ENCODE results near the gene RPL18. TPM values are rescaled to one million over a fixed set of nuclear protein-coding genes. Genes with fewer than 3 reads are reported as not detected.

Gene RPL18
- total RNA-seq, 1 experiment from 2014 or later: 1,417 TPM

- no peak for TF ChIP-seq EZH2 (IDR thresholded peaks at IDR 0.05; ENCODE audit: borderline replicate concordance, low read depth, low read length, poor library complexity, severe bottlenecking)
- no peak for TF ChIP-seq CTCF (conservative IDR thresholded peaks at IDR 0.05; ENCODE audit: low read depth, low read length)
- no peak for DNase-seq (ENCODE audit: low spot score)
- H3K4me1 ChIP-seq (ENCODE audit: insufficient read depth, low read length, poor library complexity, severe bottlenecking): no peaks in the 10 kb centered on the region
- H3K27me3 ChIP-seq (replicated peaks; ENCODE audit: insufficient read depth, low read depth, low read length, poor library complexity): no peaks in the 10 kb centered on the region
- H3K9me3 ChIP-seq (ENCODE audit: low read depth, low read length, poor library complexity, severe bottlenecking): no peaks in the 10 kb centered on the region
- H3K27ac ChIP-seq (ENCODE audit: low read depth, low read length, poor library complexity, severe bottlenecking): no peak overlapping the region
- CTCF ChIA-PET: no interaction called here
- intact Hi-C loops (cut with micrococcal nuclease; ENCODE audit: unreplicated experiment): no loop called here
- no peaks in the 10 kb centered on the region for H3K36me3 ChIP-seq (ENCODE audit: insufficient read depth, low read length, poor library complexity, severe bottlenecking)
- no peak overlapping the region for H3K4me3 ChIP-seq (ENCODE audit: low read depth, low read length, poor library complexity, severe bottlenecking)
- BruUV-seq (replicated peaks): no TSS peak
- POLR2A ChIA-PET (ENCODE audit: low non-redundant PET): no interaction called here
Measured at GRCh38 chr19:48665786-48666185, 46.8 kb upstream of the RPL18 start.

- no peak for DNase-seq (ENCODE audit: low spot score)
- ChIA-PET POLR2A (ENCODE audit: low non-redundant PET) (no interaction called here), CTCF (interaction anchor here (0.6 to 0.7 kb wide), 2 partner anchors 176 to 906 kb away, joined by 3 to 4 read pairs; no protein-coding TSS in a partner anchor)
- no peak overlapping the region for H3K4me3 ChIP-seq (ENCODE audit: low read depth, low read length, poor library complexity, severe bottlenecking)
- TF ChIP-seq EZH2 (IDR thresholded peaks at IDR 0.05; ENCODE audit: borderline replicate concordance, low read depth, low read length, poor library complexity, severe bottlenecking): no peak
- TF ChIP-seq CTCF (conservative IDR thresholded peaks at IDR 0.05; ENCODE audit: low read depth, low read length): no peak
- no peaks in the 10 kb centered on the region for H3K9me3 ChIP-seq (ENCODE audit: low read depth, low read length, poor library complexity, severe bottlenecking)
- no TSS peak for BruUV-seq (replicated peaks)
- H3K4me1 ChIP-seq (ENCODE audit: insufficient read depth, low read length, poor library complexity, severe bottlenecking): no peaks in the 10 kb centered on the region
- no peak overlapping the region for H3K27ac ChIP-seq (ENCODE audit: low read depth, low read length, poor library complexity, severe bottlenecking)
- no peaks in the 10 kb centered on the region for H3K27me3 ChIP-seq (replicated peaks; ENCODE audit: insufficient read depth, low read depth, low read length, poor library complexity)
- intact Hi-C loops (cut with micrococcal nuclease; ENCODE audit: unreplicated experiment): no loop called here
- no peaks in the 10 kb centered on the region for H3K36me3 ChIP-seq (ENCODE audit: insufficient read depth, low read length, poor library complexity, severe bottlenecking)
Measured at GRCh38 chr19:48664476-48664875, 45.5 kb upstream of the RPL18 start.

GRCh38 chr19:48663667-48664066 lies 44.7 kb upstream of the RPL18 start:
- ChIA-PET CTCF (no interaction called here), POLR2A (ENCODE audit: low non-redundant PET) (no interaction called here)
- Histone ChIP-seq H3K27me3 (replicated peaks; ENCODE audit: insufficient read depth, low read depth, low read length, poor library complexity) (no peaks in the 10 kb centered on the region), H3K27ac (ENCODE audit: low read depth, low read length, poor library complexity, severe bottlenecking) (no peak overlapping the region), H3K9me3 (ENCODE audit: low read depth, low read length, poor library complexity, severe bottlenecking) (no peaks in the 10 kb centered on the region), H3K4me3 (ENCODE audit: low read depth, low read length, poor library complexity, severe bottlenecking) (no peak overlapping the region), H3K36me3 (ENCODE audit: insufficient read depth, low read length, poor library complexity, severe bottlenecking) (no peaks in the 10 kb centered on the region), H3K4me1 (ENCODE audit: insufficient read depth, low read length, poor library complexity, severe bottlenecking) (no peaks in the 10 kb centered on the region)
- TF ChIP-seq CTCF (conservative IDR thresholded peaks at IDR 0.05; ENCODE audit: low read depth, low read length) (no peak), EZH2 (IDR thresholded peaks at IDR 0.05; ENCODE audit: borderline replicate concordance, low read depth, low read length, poor library complexity, severe bottlenecking) (no peak)
- intact Hi-C loops (cut with micrococcal nuclease; ENCODE audit: unreplicated experiment): no loop called here
- DNase-seq (ENCODE audit: low spot score): no peak
- no TSS peak for BruUV-seq (replicated peaks)
